SKM-1 treated with dmso at 0.1 percent for 144 hours (cell line): ENCODE measurements around the gene SDK1.
"Not testable (repeated sequence)": the region's sequence is repeated elsewhere in the genome, so short reads cannot be mapped to it uniquely, and the experiment has no call there.

Experiments used
- DNase-seq: peaks from one replicate; lab custom pipeline; 2025; ENCODE audit not compliant: unreplicated experiment; lab: John Stamatoyannopoulos, UW

Gene SDK1

GRCh38 chr7:4236389-4236788 lies 935.3 kb downstream of the SDK1 start:
- no peak for DNase-seq

- not testable (repeated sequence) for DNase-seq
These were observed 935.8 kb downstream of the SDK1 start for GRCh38 chr7:4236873-4237272.

GRCh38 chr7:4237296-4238235 lies 936.5 kb downstream of the SDK1 start:
- DNase-seq = no peak

GRCh38 chr7:4238861-4239260 lies 937.8 kb downstream of the SDK1 start:
- DNase-seq = no peak

DNA sequence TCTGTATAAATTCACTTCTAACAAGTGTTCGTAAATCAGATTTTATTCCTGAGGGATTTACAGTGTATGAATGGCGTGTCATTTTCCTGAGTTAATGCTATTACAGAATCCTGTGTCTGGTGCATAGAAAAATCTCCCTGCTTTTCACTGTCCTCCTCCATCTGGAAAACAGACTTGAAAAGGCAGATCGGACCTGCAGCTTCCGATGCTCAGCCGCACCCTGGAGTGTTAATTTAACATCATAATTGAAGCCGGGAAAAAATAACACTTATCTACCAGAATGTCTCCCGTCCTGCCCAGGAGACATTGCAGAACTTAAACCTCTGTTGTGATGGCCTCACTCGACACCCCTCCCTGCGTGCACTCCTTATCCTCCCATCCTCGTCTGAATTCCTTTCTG lies 939.0 kb downstream of the SDK1 start:
- no peak for DNase-seq

GRCh38 chr7:4240520-4241303 lies 939.7 kb downstream of the SDK1 start:
- no peak for DNase-seq

- no peak for DNase-seq
These were observed 940.2 kb downstream of the SDK1 start for GRCh38 chr7:4241304-4241612.

DNA sequence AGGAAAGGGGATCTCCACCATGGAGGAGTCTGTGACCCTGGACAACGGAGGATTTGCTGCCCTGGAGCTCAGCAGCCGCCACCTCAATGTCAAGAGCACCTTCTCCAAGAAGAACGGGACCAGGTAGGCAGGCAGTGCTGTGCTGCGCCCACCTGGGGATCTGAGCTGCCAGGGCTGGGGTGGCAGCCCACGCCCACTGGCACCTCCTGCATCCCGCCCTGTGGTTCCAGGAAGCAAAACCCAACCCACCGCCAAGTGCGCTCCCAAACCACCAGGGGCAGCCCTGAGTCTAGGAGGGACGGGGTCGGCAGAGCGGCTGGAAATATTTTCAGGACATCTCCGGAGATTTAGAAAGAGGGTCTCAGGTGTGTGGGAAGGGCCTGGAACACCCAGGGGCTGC lies 940.7 kb downstream of the SDK1 start:
- DNase-seq = no peak

DNA sequence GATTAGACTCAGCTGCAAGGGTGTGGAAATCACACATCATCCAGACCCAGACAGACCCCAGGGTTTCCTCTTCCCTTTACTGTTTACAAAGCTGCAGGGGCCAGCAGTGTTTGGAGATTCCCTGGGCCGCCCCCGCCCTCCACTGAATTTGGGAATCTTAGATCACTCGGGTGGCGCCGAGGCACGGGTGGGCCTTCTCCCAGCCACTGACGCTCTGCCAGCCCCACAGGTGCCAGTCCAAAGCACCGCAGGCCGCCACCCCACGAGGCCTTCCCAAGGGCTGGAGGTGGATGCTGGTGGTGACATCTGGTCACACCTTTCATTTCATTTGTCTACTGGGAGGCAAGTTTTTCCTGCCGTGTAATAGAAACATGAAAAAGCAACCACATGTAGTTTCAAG lies 941.7 kb downstream of the SDK1 start:
- no peak for DNase-seq

- DNase-seq = no peak
These were observed 943.0 kb downstream of the SDK1 start for GRCh38 chr7:4244041-4244440.

GRCh38 chr7:4244635-4245034 lies 943.6 kb downstream of the SDK1 start:
- no peak for DNase-seq

DNA sequence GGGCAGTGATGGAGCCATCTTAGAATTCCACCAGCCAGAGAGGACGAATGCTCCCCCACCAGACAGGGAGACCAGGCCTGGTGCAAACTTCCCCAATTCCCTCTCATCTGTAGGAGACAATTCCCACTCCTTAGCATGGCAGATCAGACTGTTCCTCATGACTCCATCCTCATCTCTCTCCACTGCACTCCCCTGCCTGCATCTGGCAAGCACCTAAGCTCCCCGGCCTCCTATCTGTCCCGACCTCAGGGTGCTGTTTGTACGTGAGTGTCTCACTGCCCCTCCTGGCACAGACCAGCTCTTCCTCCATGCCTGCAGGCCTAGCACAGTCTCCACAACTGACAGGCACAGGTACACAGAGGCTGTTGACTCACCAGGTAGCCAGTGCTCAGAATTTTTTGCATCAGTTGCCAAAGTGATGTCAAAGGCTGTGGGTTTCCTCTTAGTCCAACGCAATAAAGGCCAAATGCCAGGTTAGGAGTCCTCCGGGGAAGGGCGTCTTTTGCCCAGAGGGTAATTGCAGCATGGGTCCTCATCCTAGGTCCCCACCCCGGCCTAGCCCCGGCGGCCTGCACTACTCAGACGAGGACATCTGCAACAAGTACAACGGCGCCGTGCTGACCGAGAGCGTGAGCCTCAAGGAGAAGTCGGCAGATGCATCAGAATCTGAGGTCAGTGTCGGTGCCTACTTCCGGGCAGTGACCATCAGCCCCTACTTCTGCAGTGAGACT lies 944.2 kb downstream of the SDK1 start:
- no peak for DNase-seq

DNA sequence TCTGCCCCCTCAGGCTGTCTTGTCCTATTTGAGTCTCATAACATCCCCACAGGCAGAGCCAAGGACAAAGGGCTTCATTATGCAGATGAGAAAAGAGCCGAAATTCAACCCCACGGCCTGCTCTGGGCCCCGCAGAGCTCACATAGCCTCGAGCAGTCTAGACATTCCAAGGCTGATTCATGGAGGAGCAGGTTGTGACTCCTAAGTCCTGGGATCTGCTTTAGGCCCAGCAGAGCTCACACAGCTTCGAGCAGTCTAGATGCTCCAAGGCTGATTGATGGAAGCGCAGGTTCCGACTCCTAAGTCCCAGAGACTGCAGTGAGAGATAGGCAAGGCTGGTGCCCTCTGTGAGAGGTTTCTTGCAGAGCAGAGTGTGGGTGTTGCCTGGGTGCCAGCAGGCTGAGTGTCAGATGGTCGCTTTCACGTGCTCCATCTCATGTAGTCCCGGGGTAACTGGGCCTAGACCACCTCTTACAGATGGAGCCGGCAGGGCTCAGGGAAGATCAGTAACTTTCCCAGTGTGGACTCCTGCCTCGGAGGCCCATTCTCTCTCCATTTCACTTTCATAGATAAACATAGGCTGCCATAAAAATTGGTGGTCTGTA lies 944.9 kb downstream of the SDK1 start:
- DNase-seq = no peak

GRCh38 chr7:4246536-4246935 lies 945.5 kb downstream of the SDK1 start:
- DNase-seq = no peak

DNA sequence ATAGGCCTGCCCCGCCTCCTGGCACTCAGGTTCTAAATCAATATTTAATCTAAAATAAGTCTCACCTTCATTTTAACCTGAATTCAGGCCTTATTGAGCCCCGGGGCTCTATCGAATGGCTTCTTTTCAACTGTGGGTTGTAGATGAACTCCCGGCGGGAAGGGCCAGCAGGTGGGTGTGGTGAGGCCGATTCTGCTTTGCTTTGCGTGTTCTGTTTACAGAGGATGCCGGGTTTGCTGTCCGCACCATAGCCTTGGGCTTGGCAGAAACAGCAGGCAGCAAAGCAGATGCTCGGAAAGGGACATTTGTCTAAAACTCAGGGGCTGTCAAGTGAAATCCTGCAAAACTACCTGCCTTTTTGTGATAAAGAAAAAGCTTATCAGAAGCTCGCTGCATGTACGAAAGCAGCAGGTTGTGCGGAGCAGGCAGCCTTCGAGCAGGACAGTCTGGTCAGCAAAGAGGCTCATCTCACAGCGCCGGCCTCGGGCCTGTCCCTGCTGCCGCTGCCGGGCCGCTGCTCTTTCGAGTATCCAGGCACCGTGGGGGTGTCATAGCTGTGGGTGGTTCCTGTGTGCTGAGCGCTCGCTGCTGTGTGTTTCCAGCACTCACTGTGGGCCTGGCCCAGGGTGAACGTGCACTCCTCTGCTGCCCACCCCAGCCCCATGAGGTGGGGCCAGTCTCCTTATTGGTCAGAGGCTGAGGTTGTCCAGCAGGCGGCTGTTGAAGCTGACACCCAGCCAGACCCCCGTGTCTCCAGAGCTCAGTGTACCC lies 946.2 kb downstream of the SDK1 start:
- DNase-seq = no peak

DNA sequence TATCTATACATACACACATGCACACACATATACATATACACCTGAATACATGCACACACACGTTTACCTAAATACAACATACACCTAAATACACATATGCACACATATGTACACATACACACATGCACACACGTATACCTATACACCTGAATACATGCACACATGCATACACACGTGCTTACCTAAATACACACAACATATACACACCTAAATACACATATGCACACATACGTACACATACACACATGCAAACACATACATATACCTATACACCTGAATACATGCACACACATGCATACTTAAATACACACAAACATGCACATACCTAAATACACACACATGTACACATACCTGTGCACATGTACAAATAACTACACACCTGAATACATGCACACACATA lies 947.2 kb downstream of the SDK1 start:
- no peak for DNase-seq

DNA sequence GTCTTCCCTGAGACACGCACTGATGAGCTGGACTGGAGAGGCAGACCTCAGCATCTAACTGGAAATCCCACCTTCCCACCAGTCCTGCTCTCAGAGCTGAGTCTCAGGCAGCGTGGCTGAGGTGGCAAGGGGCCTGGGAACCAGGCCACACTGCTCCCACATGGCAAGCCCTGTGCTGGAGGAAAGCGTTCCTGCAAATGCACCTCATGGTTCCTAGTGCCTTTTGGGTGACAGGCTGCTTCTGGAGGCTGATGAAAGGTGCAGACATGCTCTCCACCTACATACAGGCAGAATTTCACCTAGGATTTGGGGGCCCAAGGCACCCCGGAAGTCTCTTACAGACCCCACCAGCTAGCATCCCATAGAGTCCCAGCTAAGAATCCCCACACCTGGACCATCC lies 948.2 kb downstream of the SDK1 start:
- no peak for DNase-seq

DNA sequence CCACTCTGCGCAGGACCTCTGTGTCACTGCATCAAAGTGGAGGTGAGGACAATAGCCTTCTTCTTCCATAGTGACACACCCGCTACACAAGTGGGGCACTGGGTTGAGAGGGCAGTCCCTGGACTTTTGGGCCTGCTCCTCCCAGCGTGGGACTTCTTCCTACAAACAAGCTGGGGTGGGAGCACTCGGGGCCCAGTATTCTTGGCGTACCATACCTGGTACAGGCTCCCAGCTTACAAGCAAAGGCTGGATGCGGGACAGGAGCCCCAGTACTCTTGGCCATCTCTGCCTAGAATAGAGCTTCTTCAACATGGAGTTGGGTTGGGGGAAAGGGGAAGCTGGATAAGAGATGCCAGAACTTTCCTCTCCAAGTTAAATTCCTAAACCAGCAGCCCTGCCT lies 954.3 kb downstream of the SDK1 start:
- DNase-seq = no peak

GRCh38 chr7:4256286-4256685 lies 955.2 kb downstream of the SDK1 start:
- DNase-seq = no peak
